IPS-18c (cell line): Measurements from ENCODE around the gene LTO1.

Experiments used
- H3K4me3 ChIP-seq: 2 replicates; pipeline ENCODE4 v1.7.0; 2013; ENCODE audit warnings: low read depth, mild to moderate bottlenecking, low read length, moderate library complexity; ENCODE audit not compliant: insufficient read depth
- H3K9me3 ChIP-seq: one replicate; pipeline ENCODE4 v1.6.1; 2013; ENCODE audit warnings: mild to moderate bottlenecking, low read length, moderate library complexity; ENCODE audit not compliant: control insufficient read depth, insufficient read depth

Gene LTO1

DNA sequence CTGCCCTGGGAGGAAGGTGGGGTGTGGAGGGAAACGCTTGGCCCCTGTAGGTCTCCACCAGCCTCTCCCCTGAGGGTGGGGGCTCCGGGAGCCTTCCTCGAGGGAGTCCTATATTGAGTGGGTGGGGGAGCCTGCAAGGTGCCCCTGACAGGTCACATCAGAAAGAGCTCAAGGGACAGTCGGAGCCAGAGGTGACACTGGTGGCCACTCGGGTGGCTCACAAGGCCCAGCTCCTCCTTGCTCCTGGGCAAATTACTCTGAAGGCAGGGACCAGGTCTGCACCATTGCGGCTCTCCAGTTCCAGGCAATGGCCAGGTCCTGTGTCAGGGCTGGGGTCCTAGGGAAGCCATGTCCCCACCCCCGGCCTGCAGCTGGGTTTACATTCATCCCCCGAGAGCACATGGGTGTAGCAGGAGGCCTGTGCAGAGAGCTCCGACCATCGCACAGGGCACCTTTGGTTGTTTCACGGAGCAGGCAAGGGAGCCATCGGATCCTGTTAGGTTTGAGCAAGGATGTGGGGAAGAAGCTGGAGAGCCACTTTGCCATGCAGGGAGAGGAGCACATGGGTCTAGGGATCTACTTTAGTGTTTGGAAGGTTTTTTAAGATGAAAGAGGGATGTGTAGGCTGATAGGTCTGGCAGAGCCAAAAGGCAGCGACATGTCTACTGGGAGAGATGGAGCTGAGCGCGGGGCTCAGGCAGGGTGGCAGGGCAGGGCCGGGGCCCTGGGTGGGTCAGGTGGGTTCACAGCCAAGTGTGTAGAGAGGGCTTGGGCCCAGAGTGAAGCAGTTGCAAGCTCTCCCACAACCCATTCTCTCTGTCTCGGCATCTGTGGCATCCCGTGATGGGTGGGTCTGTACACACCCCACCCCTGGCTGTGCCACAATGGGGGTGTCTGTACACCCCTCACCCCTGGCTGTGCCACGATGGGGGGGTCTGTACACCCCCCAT, 19.4 kb downstream of the LTO1 start:
- H3K9me3 ChIP-seq = no peaks in the 10 kb centered on the region

DNA sequence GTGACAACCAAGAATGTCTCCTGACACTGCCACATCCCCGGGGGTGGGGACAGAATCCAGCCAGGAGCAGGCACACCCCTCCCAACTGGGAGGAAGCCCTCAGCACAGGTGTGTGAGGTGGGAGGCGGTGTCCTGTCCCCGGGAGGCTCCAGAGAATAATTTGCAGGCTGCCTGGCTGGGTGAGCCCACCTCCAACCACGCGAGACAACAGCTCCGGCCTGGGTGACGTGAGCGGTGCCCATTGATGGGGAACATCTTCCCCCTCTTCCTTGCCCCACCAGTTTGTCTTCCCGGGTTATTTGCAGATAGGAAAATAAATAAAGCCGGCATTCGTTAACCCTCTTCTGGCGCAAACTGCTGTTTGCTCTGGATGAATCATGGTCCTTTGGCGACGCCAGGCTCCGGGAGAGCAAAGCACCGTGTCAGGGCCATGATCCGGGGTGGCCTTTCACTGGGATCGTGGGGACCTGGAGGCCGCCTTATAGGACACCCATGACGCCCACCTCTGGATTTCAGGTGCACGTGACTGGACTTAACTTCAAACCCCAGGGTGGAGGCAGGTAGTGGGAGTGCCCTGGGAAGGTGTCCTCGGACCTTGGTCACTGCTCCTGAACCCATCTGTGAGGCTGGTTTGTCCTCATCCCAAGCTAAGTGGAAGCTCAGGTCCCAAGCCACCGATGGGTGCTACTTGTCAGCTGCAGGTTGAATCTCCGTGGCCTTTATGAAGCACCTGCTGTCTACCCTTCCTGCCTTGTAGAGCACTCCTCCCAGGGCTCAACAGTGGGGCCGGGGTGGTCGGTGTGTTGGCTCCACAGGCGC, 20.3 kb downstream of the LTO1 start:
- Histone ChIP-seq H3K4me3 (no peak overlapping the region), H3K9me3 (no peaks in the 10 kb centered on the region)

More for the DNA sequence above, 19.4 kb downstream of the LTO1 start:
- no peak overlapping the region for H3K4me3 ChIP-seq

- no peak overlapping the region for H3K4me3 ChIP-seq
- no peaks in the 10 kb centered on the region for H3K9me3 ChIP-seq
Measured at GRCh38 chr11:69654001-69654659, 21.0 kb downstream of the LTO1 start.

- Histone ChIP-seq H3K9me3 (no peaks in the 10 kb centered on the region), H3K4me3 (no peak overlapping the region)
Measured at GRCh38 chr11:69653406-69653960, 21.7 kb downstream of the LTO1 start.

DNA sequence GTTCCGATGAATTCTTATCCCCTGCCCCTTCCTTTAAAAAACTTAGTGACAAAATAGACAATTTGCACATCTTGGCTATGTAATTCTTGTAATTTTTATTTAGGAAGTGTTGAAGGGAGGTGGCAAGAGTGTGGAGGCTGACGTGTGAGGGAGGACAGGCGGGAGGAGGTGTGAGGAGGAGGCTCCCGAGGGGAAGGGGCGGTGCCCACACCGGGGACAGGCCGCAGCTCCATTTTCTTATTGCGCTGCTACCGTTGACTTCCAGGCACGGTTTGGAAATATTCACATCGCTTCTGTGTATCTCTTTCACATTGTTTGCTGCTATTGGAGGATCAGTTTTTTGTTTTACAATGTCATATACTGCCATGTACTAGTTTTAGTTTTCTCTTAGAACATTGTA, 22.2 kb downstream of the LTO1 start:
- Histone ChIP-seq H3K9me3 (no peaks in the 10 kb centered on the region), H3K4me3 (no peak overlapping the region)

- H3K4me3 ChIP-seq = no peak overlapping the region
Measured at GRCh38 chr11:69651834-69652620, 23.1 kb downstream of the LTO1 start.

GRCh38 chr11:69650832-69651344, 24.3 kb downstream of the LTO1 start:
- no peak overlapping the region for H3K4me3 ChIP-seq
- no peaks in the 10 kb centered on the region for H3K9me3 ChIP-seq

More at GRCh38 chr11:69651834-69652620, 23.1 kb downstream of the LTO1 start:
- no peaks in the 10 kb centered on the region for H3K9me3 ChIP-seq

- H3K4me3 ChIP-seq = no peak overlapping the region
- no peaks in the 10 kb centered on the region for H3K9me3 ChIP-seq
Measured at GRCh38 chr11:69650081-69650831, 24.9 kb downstream of the LTO1 start.

GRCh38 chr11:69649576-69649900, 25.6 kb downstream of the LTO1 start:
- H3K9me3 ChIP-seq = no peaks in the 10 kb centered on the region
- no peak overlapping the region for H3K4me3 ChIP-seq

- Histone ChIP-seq H3K4me3 (no peak overlapping the region), H3K9me3 (no peaks in the 10 kb centered on the region)
Measured at GRCh38 chr11:69648679-69649575, 26.2 kb downstream of the LTO1 start.

- H3K4me3 ChIP-seq = no peak overlapping the region
- no peaks in the 10 kb centered on the region for H3K9me3 ChIP-seq
Measured at GRCh38 chr11:69647761-69648497, 27.2 kb downstream of the LTO1 start.

GRCh38 chr11:69647390-69647748, 27.8 kb downstream of the LTO1 start:
- H3K4me3 ChIP-seq = no peak overlapping the region
- H3K9me3 ChIP-seq = no peaks in the 10 kb centered on the region

- no peaks in the 10 kb centered on the region for H3K9me3 ChIP-seq
- H3K4me3 ChIP-seq = no peak overlapping the region
Measured at GRCh38 chr11:69646493-69647389, 28.4 kb downstream of the LTO1 start.
